Gastroesophageal sphincter (tissue), 3 donors: ENCODE results near the gene MYO1C.

Source experiments
- EP300 ChIP-seq: sonication (generic); formaldehyde crosslinking; IDR thresholded peaks from one replicate; pipeline ENCODE4 v1.6.1; 2017; ENCODE audit warnings: antibody characterized with exemption, mild to moderate bottlenecking
- POLR2A ChIP-seq, 2 donors: fragments of 450-650 bp; IDR thresholded peaks; one replicate each; pipeline ENCODE4 v1.6.1; 2017; ENCODE audit warnings: antibody characterized with exemption in 2 of 2, mild to moderate bottlenecking in 2 of 2, moderate library complexity in 1 of 2
- TF ChIP-seq, protein P1 (sequence below), 4 experiments: fragments of 200-600 bp in 2 of 4; fragments of 450-650 bp in 2 of 4; sonication (generic) in 1 of 4; IDR thresholded peaks; one replicate each; pipeline ENCODE4 v1.5.1; 2017 to 2019; ENCODE audit warnings: antibody characterized with exemption in 4 of 4, mild to moderate bottlenecking in 2 of 4, moderate library complexity in 2 of 4

DNA sequence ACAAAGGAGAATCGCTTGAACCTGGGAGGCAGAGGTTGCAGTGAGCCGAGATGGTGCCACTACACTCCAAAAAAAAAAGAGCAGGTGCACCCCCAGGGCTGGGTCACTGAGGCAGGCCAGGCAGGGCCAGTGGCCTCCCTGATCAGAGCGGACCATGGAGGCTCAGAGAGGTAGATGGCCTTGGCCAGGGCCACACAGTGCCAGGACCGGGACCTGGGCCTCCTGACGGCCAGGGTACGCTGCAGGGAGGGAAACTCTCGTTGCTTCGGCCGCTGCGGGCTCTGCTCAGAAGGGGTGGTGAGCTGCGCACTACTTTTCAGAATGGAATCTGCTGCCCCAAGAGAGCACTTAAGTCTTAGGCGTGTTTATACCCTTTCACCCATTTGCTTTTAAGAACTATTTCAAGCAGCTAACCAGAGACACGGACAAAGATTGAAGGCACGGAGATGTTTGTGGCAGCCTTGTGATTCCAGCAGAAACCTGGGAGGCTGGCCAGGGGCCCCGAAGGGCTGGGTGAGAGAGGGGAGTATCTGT is 17.1 kb downstream of the MYO1C start:
- TF ChIP-seq, protein P1, sequence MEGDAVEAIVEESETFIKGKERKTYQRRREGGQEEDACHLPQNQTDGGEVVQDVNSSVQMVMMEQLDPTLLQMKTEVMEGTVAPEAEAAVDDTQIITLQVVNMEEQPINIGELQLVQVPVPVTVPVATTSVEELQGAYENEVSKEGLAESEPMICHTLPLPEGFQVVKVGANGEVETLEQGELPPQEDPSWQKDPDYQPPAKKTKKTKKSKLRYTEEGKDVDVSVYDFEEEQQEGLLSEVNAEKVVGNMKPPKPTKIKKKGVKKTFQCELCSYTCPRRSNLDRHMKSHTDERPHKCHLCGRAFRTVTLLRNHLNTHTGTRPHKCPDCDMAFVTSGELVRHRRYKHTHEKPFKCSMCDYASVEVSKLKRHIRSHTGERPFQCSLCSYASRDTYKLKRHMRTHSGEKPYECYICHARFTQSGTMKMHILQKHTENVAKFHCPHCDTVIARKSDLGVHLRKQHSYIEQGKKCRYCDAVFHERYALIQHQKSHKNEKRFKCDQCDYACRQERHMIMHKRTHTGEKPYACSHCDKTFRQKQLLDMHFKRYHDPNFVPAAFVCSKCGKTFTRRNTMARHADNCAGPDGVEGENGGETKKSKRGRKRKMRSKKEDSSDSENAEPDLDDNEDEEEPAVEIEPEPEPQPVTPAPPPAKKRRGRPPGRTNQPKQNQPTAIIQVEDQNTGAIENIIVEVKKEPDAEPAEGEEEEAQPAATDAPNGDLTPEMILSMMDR (IDR thresholded peaks at IDR 0.05), result no peak
- TF ChIP-seq EP300, result no peak
- no peak for TF ChIP-seq POLR2A (IDR thresholded peaks at IDR 0.05)
